Lower leg skin (tissue), 3 donors: ENCODE data around the gene ZNF608.

Experiments
- POLR2A ChIP-seq, 2 donors: fragments of 450-650 bp; IDR thresholded peaks; one replicate each; pipeline ENCODE4 v1.6.1; 2016 to 2017; ENCODE audit warnings: antibody characterized with exemption in 2 of 2, mild to moderate bottlenecking in 1 of 2, moderate library complexity in 1 of 2
- TF ChIP-seq, protein P1 (sequence below), 3 donors: fragments of 450-650 bp; IDR thresholded peaks; one replicate each; pipeline ENCODE4 v1.5.1; 2016; ENCODE audit warnings: antibody characterized with exemption in 3 of 3, mild to moderate bottlenecking in 3 of 3, moderate library complexity in 2 of 3

DNA sequence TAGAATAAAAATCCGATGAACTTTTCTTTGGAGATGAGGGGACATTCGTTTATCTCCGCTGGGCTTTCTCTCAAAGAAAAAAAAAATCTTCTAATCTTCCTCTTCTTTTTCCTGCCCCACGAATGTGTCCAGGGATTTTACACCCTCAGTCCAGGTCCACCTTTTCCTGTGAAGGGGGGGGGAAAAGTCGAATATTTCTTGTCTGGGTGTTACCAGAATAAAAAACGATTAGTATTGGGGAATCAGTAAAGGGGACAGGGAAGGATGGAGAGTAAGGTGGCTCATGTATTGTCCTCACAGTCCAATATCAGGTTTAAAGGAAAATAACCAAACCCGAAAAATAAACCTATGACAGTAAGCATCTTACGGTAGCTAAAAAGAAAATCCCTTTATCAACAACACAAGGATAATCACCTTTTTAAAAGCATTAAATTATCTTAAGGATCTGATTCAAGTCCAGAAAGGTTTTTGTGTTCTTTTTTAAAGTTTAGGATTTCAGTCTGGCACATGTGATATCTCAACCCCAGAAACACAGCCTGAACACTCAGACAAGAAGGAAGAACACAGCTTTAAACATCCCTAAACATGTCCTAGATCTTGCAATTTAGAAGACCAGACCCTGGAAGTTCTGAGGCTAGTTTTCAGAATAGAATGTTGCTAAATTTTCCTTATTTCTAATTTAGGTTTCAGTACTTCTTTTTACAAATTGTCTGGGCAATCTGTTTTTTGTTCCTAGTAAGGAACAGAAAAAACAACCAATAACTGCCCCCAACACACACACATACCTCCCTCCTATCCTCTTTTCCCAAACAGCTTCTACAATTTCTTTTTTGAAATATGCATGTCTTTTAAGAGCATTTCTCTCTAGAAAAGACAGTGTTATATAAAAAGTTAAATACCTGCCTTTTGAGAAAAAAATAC, 1.2 kb downstream of the ZNF608 start:
- no peak for TF ChIP-seq POLR2A (IDR thresholded peaks at IDR 0.05)
- TF ChIP-seq, protein P1, sequence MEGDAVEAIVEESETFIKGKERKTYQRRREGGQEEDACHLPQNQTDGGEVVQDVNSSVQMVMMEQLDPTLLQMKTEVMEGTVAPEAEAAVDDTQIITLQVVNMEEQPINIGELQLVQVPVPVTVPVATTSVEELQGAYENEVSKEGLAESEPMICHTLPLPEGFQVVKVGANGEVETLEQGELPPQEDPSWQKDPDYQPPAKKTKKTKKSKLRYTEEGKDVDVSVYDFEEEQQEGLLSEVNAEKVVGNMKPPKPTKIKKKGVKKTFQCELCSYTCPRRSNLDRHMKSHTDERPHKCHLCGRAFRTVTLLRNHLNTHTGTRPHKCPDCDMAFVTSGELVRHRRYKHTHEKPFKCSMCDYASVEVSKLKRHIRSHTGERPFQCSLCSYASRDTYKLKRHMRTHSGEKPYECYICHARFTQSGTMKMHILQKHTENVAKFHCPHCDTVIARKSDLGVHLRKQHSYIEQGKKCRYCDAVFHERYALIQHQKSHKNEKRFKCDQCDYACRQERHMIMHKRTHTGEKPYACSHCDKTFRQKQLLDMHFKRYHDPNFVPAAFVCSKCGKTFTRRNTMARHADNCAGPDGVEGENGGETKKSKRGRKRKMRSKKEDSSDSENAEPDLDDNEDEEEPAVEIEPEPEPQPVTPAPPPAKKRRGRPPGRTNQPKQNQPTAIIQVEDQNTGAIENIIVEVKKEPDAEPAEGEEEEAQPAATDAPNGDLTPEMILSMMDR (IDR thresholded peaks at IDR 0.05), result no peak
